Testis (tissue), 2 donors: ENCODE data around the gene COLEC11.

Experiments used
- POLR2A ChIP-seq: fragments of 450-650 bp; IDR thresholded peaks from one replicate; pipeline ENCODE4 v1.6.1; 2017; ENCODE audit warnings: antibody characterized with exemption, mild to moderate bottlenecking, moderate library complexity
- TF ChIP-seq, protein P1 (sequence below), 3 experiments: fragments of 450-650 bp in 2 of 3; fragments of 200-600 bp in 1 of 3; sonication (generic) in 1 of 3; IDR thresholded peaks; one replicate each; pipeline ENCODE4 v1.5.1; 2016 to 2019; ENCODE audit warnings: antibody characterized with exemption in 3 of 3, mild to moderate bottlenecking in 2 of 3, moderate library complexity in 1 of 3

DNA sequence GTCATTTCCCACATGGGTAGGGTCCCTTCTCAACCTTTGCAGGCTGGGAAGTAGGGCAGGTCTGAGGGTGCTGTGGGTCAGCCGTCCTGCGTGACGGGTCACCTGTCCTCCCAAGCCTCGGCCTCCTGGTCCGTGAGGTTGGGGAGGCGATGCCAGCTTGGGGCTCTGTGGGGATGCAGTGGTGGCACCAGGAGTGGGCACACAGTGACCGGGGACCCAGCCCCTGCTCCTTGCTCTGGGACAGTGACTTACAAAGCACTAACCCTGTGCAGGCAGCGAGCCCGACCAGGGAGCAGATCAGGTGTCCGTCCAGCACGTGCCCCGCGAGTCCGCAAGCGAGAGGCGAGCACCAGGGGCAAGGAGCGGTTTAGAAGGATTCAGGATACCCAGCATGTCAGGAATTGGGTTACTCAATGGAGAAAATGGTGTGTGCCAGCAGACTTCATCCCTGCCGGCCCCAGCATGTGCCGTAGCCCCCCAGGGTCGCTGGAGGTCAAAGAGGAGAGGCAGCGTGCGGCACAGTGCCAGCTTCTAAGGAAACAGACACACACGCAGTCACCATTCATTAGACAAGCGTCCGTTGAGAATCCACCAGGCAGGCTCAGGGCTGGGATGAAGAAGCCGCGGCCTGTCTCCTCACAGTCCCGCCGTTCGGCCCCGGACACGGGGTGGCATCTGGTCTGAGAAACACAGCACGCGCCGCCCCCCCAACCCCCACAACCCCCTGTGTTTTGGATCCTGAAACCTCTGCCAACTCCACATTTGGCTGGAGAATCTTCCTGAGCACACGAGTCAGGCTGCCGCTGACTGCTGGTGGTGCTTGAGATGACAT lies 11.7 kb downstream of the COLEC11 start:
- TF ChIP-seq, protein P1, sequence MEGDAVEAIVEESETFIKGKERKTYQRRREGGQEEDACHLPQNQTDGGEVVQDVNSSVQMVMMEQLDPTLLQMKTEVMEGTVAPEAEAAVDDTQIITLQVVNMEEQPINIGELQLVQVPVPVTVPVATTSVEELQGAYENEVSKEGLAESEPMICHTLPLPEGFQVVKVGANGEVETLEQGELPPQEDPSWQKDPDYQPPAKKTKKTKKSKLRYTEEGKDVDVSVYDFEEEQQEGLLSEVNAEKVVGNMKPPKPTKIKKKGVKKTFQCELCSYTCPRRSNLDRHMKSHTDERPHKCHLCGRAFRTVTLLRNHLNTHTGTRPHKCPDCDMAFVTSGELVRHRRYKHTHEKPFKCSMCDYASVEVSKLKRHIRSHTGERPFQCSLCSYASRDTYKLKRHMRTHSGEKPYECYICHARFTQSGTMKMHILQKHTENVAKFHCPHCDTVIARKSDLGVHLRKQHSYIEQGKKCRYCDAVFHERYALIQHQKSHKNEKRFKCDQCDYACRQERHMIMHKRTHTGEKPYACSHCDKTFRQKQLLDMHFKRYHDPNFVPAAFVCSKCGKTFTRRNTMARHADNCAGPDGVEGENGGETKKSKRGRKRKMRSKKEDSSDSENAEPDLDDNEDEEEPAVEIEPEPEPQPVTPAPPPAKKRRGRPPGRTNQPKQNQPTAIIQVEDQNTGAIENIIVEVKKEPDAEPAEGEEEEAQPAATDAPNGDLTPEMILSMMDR (IDR thresholded peaks at IDR 0.05) = no peak
- TF ChIP-seq POLR2A = no peak
